22Rv1 (cell line): ENCODE results near the gene KCNA2.

Source experiments
- CTCF ChIP-seq: fragments of 450-650 bp; IDR thresholded peaks from 2 replicates; pipeline ENCODE4 v1.5.1; 2017; ENCODE audit warnings: mild to moderate bottlenecking
- ZFX ChIP-seq: fragments of 450-650 bp; IDR thresholded peaks from 2 replicates; pipeline ENCODE4 v1.6.1; 2017; ENCODE audit warnings: antibody characterized with exemption, borderline replicate concordance

GRCh38 chr1:110617589-110617988 lies 11.4 kb upstream of the KCNA2 start:
- no peak for TF ChIP-seq CTCF
- TF ChIP-seq ZFX: no peak
